Measurements from ENCODE around the gene SENP3. TPM values are rescaled to one million over a fixed set of nuclear protein-coding genes. Genes with fewer than 3 reads are reported as not detected.

Gene SENP3
- total and polyA plus RNA-seq, 2 of the 13 experiments (the other 11 are each of a cell fraction or from before 2014, with no cell fraction given) = 55.8 to 75.4 TPM

DNA sequence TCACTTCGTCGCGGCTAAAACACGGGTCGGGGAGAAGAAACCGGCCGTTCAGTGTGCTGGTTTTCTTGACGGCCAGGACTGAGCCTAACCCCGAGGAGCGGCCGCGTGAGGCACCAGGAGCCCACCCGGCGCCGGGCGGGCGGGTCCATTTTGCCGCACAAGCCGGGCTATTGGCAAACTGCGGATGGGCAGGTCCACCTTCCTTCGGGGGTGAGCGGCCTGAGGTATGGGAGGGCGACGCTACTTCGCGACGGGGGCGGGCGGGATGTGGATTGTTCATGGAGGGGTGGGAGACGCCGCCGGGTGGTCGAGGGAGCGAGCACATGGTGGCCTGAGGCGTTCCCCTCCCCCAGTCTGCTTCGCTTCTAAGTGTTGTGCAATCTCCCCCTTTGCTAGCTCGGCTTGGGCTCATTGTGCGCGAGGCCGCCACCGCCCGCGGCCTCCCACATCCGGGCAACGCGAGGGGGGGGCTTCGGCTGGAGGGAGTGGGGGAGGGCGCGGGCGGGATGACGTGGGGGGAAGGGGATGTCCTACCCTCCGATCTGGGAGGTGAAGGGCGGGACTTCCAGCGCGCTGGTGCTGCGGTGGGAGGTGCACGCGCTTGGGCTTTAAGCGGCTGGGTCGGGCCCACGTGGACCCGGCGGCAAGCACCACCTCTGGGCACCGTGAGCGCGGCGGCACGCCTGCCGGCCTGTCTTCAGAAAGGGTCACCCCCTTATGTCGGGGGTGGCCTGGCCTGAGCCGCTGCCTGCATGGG is 11.8 kb downstream of the SENP3 start (continued):
- TF ChIP-seq, protein P1, sequence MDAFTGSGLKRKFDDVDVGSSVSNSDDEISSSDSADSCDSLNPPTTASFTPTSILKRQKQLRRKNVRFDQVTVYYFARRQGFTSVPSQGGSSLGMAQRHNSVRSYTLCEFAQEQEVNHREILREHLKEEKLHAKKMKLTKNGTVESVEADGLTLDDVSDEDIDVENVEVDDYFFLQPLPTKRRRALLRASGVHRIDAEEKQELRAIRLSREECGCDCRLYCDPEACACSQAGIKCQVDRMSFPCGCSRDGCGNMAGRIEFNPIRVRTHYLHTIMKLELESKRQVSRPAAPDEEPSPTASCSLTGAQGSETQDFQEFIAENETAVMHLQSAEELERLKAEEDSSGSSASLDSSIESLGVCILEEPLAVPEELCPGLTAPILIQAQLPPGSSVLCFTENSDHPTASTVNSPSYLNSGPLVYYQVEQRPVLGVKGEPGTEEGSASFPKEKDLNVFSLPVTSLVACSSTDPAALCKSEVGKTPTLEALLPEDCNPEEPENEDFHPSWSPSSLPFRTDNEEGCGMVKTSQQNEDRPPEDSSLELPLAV (CRISPR knock-in tag; conservative IDR thresholded peaks at IDR 0.05; ENCODE audit: low read depth) = no peak
- no peak for TF ChIP-seq ATM (IDR thresholded peaks at IDR 0.05; ENCODE audit: borderline replicate concordance)
- TF ChIP-seq, protein P2, sequence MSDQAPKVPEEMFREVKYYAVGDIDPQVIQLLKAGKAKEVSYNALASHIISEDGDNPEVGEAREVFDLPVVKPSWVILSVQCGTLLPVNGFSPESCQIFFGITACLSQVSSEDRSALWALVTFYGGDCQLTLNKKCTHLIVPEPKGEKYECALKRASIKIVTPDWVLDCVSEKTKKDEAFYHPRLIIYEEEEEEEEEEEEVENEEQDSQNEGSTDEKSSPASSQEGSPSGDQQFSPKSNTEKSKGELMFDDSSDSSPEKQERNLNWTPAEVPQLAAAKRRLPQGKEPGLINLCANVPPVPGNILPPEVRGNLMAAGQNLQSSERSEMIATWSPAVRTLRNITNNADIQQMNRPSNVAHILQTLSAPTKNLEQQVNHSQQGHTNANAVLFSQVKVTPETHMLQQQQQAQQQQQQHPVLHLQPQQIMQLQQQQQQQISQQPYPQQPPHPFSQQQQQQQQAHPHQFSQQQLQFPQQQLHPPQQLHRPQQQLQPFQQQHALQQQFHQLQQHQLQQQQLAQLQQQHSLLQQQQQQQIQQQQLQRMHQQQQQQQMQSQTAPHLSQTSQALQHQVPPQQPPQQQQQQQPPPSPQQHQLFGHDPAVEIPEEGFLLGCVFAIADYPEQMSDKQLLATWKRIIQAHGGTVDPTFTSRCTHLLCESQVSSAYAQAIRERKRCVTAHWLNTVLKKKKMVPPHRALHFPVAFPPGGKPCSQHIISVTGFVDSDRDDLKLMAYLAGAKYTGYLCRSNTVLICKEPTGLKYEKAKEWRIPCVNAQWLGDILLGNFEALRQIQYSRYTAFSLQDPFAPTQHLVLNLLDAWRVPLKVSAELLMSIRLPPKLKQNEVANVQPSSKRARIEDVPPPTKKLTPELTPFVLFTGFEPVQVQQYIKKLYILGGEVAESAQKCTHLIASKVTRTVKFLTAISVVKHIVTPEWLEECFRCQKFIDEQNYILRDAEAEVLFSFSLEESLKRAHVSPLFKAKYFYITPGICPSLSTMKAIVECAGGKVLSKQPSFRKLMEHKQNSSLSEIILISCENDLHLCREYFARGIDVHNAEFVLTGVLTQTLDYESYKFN (CRISPR knock-in tag; conservative IDR thresholded peaks at IDR 0.05) = peak; percentile 75
- peak; percentile 53; the same call in 1 of the 2 replicates for TF ChIP-seq ZNF768 (CRISPR knock-in tag; IDR thresholded peaks at IDR 0.05)
- no peak for TF ChIP-seq SETDB1 (CRISPR knock-in tag; IDR thresholded peaks at IDR 0.05; ENCODE audit: borderline replicate concordance)
- TF ChIP-seq, protein P3, sequence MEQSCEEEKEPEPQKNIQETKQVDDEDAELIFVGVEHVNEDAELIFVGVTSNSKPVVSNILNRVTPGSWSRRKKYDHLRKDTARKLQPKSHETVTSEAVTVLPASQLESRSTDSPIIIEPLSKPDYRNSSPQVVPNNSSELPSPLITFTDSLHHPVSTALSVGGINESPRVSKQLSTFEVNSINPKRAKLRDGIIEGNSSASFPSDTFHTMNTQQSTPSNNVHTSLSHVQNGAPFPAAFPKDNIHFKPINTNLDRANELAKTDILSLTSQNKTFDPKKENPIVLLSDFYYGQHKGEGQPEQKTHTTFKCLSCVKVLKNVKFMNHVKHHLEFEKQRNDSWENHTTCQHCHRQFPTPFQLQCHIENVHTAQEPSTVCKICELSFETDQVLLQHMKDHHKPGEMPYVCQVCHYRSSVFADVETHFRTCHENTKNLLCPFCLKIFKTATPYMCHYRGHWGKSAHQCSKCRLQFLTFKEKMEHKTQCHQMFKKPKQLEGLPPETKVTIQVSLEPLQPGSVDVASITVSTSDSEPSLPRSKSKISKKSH (CRISPR knock-in tag; IDR thresholded peaks at IDR 0.05; ENCODE audit: borderline replicate concordance) = peak; percentile 41; the same call in 1 of the 2 replicates
- TF ChIP-seq, protein P4, sequence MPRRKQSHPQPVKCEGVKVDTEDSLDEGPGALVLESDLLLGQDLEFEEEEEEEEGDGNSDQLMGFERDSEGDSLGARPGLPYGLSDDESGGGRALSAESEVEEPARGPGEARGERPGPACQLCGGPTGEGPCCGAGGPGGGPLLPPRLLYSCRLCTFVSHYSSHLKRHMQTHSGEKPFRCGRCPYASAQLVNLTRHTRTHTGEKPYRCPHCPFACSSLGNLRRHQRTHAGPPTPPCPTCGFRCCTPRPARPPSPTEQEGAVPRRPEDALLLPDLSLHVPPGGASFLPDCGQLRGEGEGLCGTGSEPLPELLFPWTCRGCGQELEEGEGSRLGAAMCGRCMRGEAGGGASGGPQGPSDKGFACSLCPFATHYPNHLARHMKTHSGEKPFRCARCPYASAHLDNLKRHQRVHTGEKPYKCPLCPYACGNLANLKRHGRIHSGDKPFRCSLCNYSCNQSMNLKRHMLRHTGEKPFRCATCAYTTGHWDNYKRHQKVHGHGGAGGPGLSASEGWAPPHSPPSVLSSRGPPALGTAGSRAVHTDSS (CRISPR knock-in tag; conservative IDR thresholded peaks at IDR 0.05) = 0 out of 2 replicates have a peak, but pooled peaks have one; percentile 45
- TF ChIP-seq KLF9 (CRISPR knock-in tag; IDR thresholded peaks at IDR 0.05; ENCODE audit: low read depth) = peak; percentile 57; the same call in 1 of the 2 replicates
- peak; percentile 28; the same call in 1 of the 2 replicates for TF ChIP-seq ZNF777 (CRISPR knock-in tag; IDR thresholded peaks at IDR 0.05)
- no peak for TF ChIP-seq RBAK (CRISPR knock-in tag; IDR thresholded peaks at IDR 0.05)
- peak; percentile 41 to 84; a peak in 3 of 4 replicates for TF ChIP-seq EP300 (IDR thresholded peaks at IDR 0.05; ENCODE audit: low read depth in 2 of 2, low read length in 2 of 2)
- peak; percentile 44; the same call in 1 of the 2 replicates for TF ChIP-seq EP300 (CRISPR knock-in tag; IDR thresholded peaks at IDR 0.05; ENCODE audit: borderline replicate concordance)
- TF ChIP-seq FOXA3 (CRISPR knock-in tag; IDR thresholded peaks at IDR 0.05) = peak; percentile 52
- no peak; the same call in 1 of the 2 replicates for TF ChIP-seq KLF11 (CRISPR knock-in tag; IDR thresholded peaks at IDR 0.05)
- no peak for TF ChIP-seq U2AF2 (IDR thresholded peaks at IDR 0.05; ENCODE audit: low read depth, low read length)
- TF ChIP-seq, protein P5, sequence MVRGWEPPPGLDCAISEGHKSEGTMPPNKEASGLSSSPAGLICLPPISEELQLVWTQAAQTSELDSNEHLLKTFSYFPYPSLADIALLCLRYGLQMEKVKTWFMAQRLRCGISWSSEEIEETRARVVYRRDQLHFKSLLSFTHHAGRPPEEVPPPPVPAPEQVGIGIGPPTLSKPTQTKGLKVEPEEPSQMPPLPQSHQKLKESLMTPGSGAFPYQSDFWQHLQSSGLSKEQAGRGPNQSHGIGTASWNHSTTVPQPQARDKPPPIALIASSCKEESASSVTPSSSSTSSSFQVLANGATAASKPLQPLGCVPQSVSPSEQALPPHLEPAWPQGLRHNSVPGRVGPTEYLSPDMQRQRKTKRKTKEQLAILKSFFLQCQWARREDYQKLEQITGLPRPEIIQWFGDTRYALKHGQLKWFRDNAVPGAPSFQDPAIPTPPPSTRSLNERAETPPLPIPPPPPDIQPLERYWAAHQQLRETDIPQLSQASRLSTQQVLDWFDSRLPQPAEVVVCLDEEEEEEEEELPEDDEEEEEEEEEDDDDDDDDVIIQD (CRISPR knock-in tag; IDR thresholded peaks at IDR 0.05; ENCODE audit: low read depth) = 0 out of 2 replicates have a peak, but pooled peaks have one; percentile 9
- TF ChIP-seq, protein P6, sequence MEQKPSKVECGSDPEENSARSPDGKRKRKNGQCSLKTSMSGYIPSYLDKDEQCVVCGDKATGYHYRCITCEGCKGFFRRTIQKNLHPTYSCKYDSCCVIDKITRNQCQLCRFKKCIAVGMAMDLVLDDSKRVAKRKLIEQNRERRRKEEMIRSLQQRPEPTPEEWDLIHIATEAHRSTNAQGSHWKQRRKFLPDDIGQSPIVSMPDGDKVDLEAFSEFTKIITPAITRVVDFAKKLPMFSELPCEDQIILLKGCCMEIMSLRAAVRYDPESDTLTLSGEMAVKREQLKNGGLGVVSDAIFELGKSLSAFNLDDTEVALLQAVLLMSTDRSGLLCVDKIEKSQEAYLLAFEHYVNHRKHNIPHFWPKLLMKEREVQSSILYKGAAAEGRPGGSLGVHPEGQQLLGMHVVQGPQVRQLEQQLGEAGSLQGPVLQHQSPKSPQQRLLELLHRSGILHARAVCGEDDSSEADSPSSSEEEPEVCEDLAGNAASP (CRISPR knock-in tag; IDR thresholded peaks at IDR 0.05; ENCODE audit: borderline replicate concordance) = no peak
